Right lobe of liver (tissue), 4 donors: ENCODE measurements around the gene DEFB126.

ENCODE experiments used
- CTCF ChIP-seq, 4 donors: fragments of 200-600 bp in 3 of 4; fragments of 450-650 bp in 1 of 4; IDR thresholded peaks; one replicate each; pipeline versions ENCODE4 v1.5.1 to v1.8.0; 2016 to 2022; ENCODE audit warnings: antibody characterized with exemption in 4 of 4, mild to moderate bottlenecking in 2 of 4
- POLR2A ChIP-seq: fragments of 450-650 bp; IDR thresholded peaks from one replicate; pipeline ENCODE4 v1.6.1; 2017; ENCODE audit warnings: antibody characterized with exemption, mild to moderate bottlenecking
- donor health status: DM: no; HTN: no; CAD: no.
- donor health status: DM: no; HTN: no; CAD: no.
- donor health status: DM: no; HTN: yes; CAD: no.

- TF ChIP-seq CTCF (IDR thresholded peaks at IDR 0.05) (no peak), POLR2A (no peak)
These were observed 47.2 kb downstream of the DEFB126 start, which contains the start of gene DEFB128 for GRCh38 chr20:189611-190010.
